ENCODE results near the gene IRX4. TPM values are rescaled to one million over a fixed set of nuclear protein-coding genes. Genes with fewer than 3 reads are reported as not detected.
"Not testable (repeated sequence)": the region's sequence is repeated elsewhere in the genome, so short reads cannot be mapped to it uniquely, and the experiment has no call there.

IRX4 gene
- total RNA-seq, 1 donor: not detected

GRCh38 chr5:1880377-1881025, 2.2 kb downstream of the IRX4 start:
- H3K9me3 ChIP-seq (ENCODE audit: low read depth, low read length): no peaks in the 10 kb centered on the region
- peaks cover 5% of the 10 kb centered on the region for H3K4me1 ChIP-seq (ENCODE audit: insufficient read depth, low read length)
- H3K27me3 ChIP-seq (ENCODE audit: insufficient read depth, low read length): peaks cover 66% of the 10 kb centered on the region
- H3K4me3 ChIP-seq (ENCODE audit: low read length): no peak overlapping the region

GRCh38 chr5:1879292-1880263, 3.1 kb downstream of the IRX4 start:
- H3K4me1 ChIP-seq (ENCODE audit: insufficient read depth, low read length): peaks cover 5% of the 10 kb centered on the region
- no peak overlapping the region for H3K4me3 ChIP-seq (ENCODE audit: low read length)
- H3K27me3 ChIP-seq (ENCODE audit: insufficient read depth, low read length): peaks cover 65% of the 10 kb centered on the region
- no peaks in the 10 kb centered on the region for H3K9me3 ChIP-seq (ENCODE audit: low read depth, low read length)

- peaks cover 5% of the 10 kb centered on the region for H3K4me1 ChIP-seq (ENCODE audit: insufficient read depth, low read length)
- H3K27me3 ChIP-seq (ENCODE audit: insufficient read depth, low read length): peaks cover 63% of the 10 kb centered on the region
- no peak overlapping the region for H3K4me3 ChIP-seq (ENCODE audit: low read length)
- H3K9me3 ChIP-seq (ENCODE audit: low read depth, low read length): no peaks in the 10 kb centered on the region
Measured at GRCh38 chr5:1878050-1878849, 4.5 kb downstream of the IRX4 start.

DNA sequence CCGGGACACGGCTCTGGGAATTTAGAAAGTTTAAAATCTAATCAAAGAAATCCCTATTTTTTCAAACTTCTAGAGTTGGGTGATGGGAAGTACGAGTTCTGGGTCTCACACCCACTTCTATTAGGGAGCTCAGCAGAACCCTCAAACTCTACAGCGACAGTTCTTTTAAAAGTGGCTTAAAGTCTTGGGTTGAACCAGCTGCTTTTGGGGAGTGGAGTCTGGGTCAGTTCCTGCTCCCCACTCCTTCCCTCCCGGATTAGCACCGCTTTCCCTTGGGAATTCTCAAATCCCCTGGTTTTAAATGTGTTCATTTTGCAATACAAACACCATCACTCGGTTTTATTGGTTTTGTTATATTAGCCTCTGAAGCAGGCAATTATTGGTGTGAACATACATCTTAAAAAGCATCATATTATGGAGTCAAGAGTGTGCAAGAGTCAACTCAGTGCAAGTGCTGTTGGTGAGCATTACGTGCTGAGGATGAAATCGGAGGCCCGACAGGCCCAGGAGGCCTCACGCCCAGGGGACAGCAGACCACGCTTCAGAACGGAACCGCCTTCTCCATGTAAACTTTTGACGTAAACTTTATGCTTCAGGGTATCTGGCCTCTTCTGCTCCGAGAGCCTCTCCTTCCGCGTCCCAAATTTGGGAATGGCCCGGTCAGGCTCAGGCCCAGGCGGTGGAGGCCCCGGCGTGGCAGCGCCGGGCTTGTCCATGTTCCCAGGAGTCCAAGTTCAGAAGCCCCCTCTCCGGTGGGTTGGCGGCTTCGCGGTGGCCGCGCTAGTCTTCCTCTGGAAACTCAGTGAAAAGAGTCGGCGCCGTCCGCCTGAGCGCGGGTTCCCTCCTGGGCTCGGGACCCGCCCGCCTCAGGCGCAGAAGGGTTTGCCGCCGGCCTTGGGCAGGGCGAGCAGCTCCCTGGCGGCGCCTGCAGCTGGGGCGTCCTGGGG, 5.3 kb downstream of the IRX4 start:
- H3K9me3 ChIP-seq (ENCODE audit: low read depth, low read length): no peaks in the 10 kb centered on the region
- no peak overlapping the region for H3K4me3 ChIP-seq (ENCODE audit: low read length)
- peaks cover 66% of the 10 kb centered on the region for H3K27me3 ChIP-seq (ENCODE audit: insufficient read depth, low read length)
- H3K4me1 ChIP-seq (ENCODE audit: insufficient read depth, low read length): peaks cover 5% of the 10 kb centered on the region

GRCh38 chr5:1876660-1877064, 6.1 kb downstream of the IRX4 start:
- H3K27me3 ChIP-seq (ENCODE audit: insufficient read depth, low read length): peaks cover 61% of the 10 kb centered on the region
- H3K4me1 ChIP-seq (ENCODE audit: insufficient read depth, low read length): peaks cover 5% of the 10 kb centered on the region
- no peak overlapping the region for H3K4me3 ChIP-seq (ENCODE audit: low read length)
- H3K9me3 ChIP-seq (ENCODE audit: low read depth, low read length): no peaks in the 10 kb centered on the region

GRCh38 chr5:1875843-1876659, 6.7 kb downstream of the IRX4 start:
- no peak overlapping the region for H3K4me3 ChIP-seq (ENCODE audit: low read length)
- peaks cover 5% of the 10 kb centered on the region for H3K4me1 ChIP-seq (ENCODE audit: insufficient read depth, low read length)
- peaks cover 59% of the 10 kb centered on the region for H3K27me3 ChIP-seq (ENCODE audit: insufficient read depth, low read length)
- no peaks in the 10 kb centered on the region for H3K9me3 ChIP-seq (ENCODE audit: low read depth, low read length)

GRCh38 chr5:1875281-1875842, 7.4 kb downstream of the IRX4 start:
- Histone ChIP-seq H3K27me3 (ENCODE audit: insufficient read depth, low read length) (peaks cover 55% of the 10 kb centered on the region), H3K9me3 (ENCODE audit: low read depth, low read length) (no peaks in the 10 kb centered on the region), H3K4me3 (ENCODE audit: low read length) (no peak overlapping the region), H3K4me1 (ENCODE audit: insufficient read depth, low read length) (peaks cover 5% of the 10 kb centered on the region)

- Histone ChIP-seq H3K4me3 (ENCODE audit: low read length) (no peak overlapping the region), H3K4me1 (ENCODE audit: insufficient read depth, low read length) (peaks cover 5% of the 10 kb centered on the region), H3K27me3 (ENCODE audit: insufficient read depth, low read length) (peaks cover 50% of the 10 kb centered on the region), H3K9me3 (ENCODE audit: low read depth, low read length) (no peaks in the 10 kb centered on the region)
Measured at GRCh38 chr5:1874771-1875220, 7.9 kb downstream of the IRX4 start.

- H3K4me1 ChIP-seq (ENCODE audit: insufficient read depth, low read length): peaks cover 5% of the 10 kb centered on the region
- H3K4me3 ChIP-seq (ENCODE audit: low read length): no peak overlapping the region
- peaks cover 45% of the 10 kb centered on the region for H3K27me3 ChIP-seq (ENCODE audit: insufficient read depth, low read length)
- H3K9me3 ChIP-seq (ENCODE audit: low read depth, low read length): no peaks in the 10 kb centered on the region
Measured at GRCh38 chr5:1874348-1874747, 8.4 kb downstream of the IRX4 start.

GRCh38 chr5:1873243-1873959, 9.3 kb downstream of the IRX4 start:
- H3K27me3 ChIP-seq (ENCODE audit: insufficient read depth, low read length): peaks cover 39% of the 10 kb centered on the region

GRCh38 chr5:1871441-1871840, 11.3 kb downstream of the IRX4 start:
- no peak overlapping the region for H3K4me3 ChIP-seq (ENCODE audit: low read length)
- H3K4me1 ChIP-seq (ENCODE audit: insufficient read depth, low read length): peaks cover 5% of the 10 kb centered on the region
- H3K9me3 ChIP-seq (ENCODE audit: low read depth, low read length): no peaks in the 10 kb centered on the region
- H3K27me3 ChIP-seq (ENCODE audit: insufficient read depth, low read length): peaks cover 28% of the 10 kb centered on the region

More at GRCh38 chr5:1873243-1873959, 9.3 kb downstream of the IRX4 start:
- Histone ChIP-seq H3K4me1 (ENCODE audit: insufficient read depth, low read length) (peaks cover 5% of the 10 kb centered on the region), H3K4me3 (ENCODE audit: low read length) (no peak overlapping the region), H3K9me3 (ENCODE audit: low read depth, low read length) (no peaks in the 10 kb centered on the region)

DNA sequence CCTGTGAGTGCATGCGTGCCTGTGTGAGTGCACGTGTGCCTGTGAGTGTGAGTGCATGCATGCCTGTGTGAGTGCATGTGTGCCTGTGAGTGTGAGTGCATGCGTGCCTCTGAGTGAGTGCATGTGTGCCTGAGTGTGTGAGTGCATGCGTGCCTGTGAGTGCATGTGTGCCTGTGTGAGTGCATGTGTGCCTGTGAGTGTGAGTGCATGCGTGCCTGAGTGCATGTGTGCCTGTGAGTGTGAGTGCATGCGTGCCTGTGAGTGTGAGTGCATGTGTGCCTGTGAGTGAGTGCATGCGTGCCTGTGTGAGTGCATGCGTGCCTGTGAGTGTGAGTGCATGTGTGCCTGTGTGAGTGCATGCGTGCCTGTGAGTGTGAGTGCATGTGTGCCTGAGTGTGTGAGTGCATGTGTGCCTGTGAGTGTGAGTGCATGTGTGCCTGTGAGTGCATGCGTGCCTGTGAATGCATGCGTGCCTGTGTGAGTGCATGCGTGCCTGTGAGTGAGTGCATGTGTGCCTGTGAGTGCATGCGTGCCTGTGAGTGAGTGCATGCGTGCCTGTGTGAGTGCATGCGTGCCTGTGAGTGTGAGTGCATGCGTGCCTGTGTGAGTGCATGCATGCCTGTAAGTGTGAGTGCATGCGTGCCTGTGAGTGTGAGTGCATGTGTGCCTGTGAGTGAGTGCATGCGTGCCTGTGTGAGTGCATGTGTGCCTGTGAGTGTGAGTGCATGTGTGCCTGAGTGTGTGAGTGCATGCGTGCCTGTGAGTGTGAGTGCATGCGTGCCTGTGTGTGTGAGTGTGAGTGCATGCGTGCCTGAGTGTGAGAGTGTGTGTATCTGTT, 12.1 kb downstream of the IRX4 start:
- H3K9me3 ChIP-seq (ENCODE audit: low read depth, low read length); H3K4me1 ChIP-seq (ENCODE audit: insufficient read depth, low read length); H3K4me3 ChIP-seq (ENCODE audit: low read length): not testable (repeated sequence)
- peaks cover 24% of the 10 kb centered on the region for H3K27me3 ChIP-seq (ENCODE audit: insufficient read depth, low read length)

Measured in mononuclear cell (primary cell).